HEK293 (cell line): ENCODE data around the gene CXCL3.

ENCODE experiments used
- CTCF ChIA-PET: fragments of 350-600 bp; formaldehyde crosslinking; extraction: SDS; loops from one replicate; lab custom pipeline; 2021; ENCODE audit warnings: antibody characterized with exemption; lab: Yijun Ruan, JAX
- POLR2A ChIA-PET: fragments of 300-600 bp; formaldehyde crosslinking; extraction: SDS; loops from one replicate; lab custom pipeline; 2020; ENCODE audit warnings: antibody characterized with exemption, inconsistent platforms; lab: Yijun Ruan, JAX
- H3K27ac ChIP-seq: fragments of 200-500 bp; sonication (Bioruptor generic); 2 replicates; pipeline ENCODE4 v1.5.1; 2014; ENCODE audit warnings: low read depth, low read length, control low read depth, inconsistent platforms; ENCODE audit errors: extremely low read depth
- H3K36me3 ChIP-seq, 2 experiments: fragments of 200-500 bp in 1 of 2; sonication (Bioruptor generic) in 1 of 2; 1 replicate in 1 of 2; 2 replicates in 1 of 2; pipeline ENCODE4 v1.5.1; 2014 to 2017; ENCODE audit warnings: inconsistent platforms in 2 of 2, low read length in 2 of 2; ENCODE audit not compliant: control insufficient read depth in 2 of 2, insufficient read depth in 1 of 2
- H3K4me1 ChIP-seq: fragments of 200-500 bp; sonication (Bioruptor generic); 2 replicates; pipeline ENCODE4 v1.5.1; 2014; ENCODE audit warnings: mild to moderate bottlenecking, low read length, inconsistent platforms; ENCODE audit not compliant: control insufficient read depth, insufficient read depth
- H3K4me3 ChIP-seq: 2 replicates; pipeline ENCODE4 v1.5.1; 2011; ENCODE audit warnings: low read depth, mild to moderate bottlenecking, control low read depth, low read length, moderate library complexity
- H3K9me3 ChIP-seq: fragments of 200-500 bp; sonication (Bioruptor generic); 2 replicates; pipeline ENCODE4 v1.5.1; 2014; ENCODE audit warnings: low read depth, low read length, inconsistent platforms; ENCODE audit not compliant: control insufficient read depth, insufficient read depth
- OSR2 ChIP-seq: fragments of 450-650 bp; formaldehyde crosslinking; IDR thresholded peaks from 2 replicates; pipeline ENCODE4 v1.5.1; 2016; ENCODE audit warnings: missing biosample characterization, missing genetic modification characterization
- OVOL3 ChIP-seq: fragments of 450-650 bp; formaldehyde crosslinking; IDR thresholded peaks from 2 replicates; pipeline ENCODE4 v1.5.1; 2016; ENCODE audit warnings: missing biosample characterization, missing genetic modification characterization
- PRDM4 ChIP-seq: fragments of 450-650 bp; formaldehyde crosslinking; IDR thresholded peaks from 2 replicates; pipeline ENCODE4 v1.5.1; 2017; ENCODE audit warnings: missing biosample characterization, missing genetic modification characterization
- SCRT1 ChIP-seq: fragments of 450-650 bp; formaldehyde crosslinking; IDR thresholded peaks from 2 replicates; pipeline ENCODE4 v1.5.1; 2016; ENCODE audit warnings: missing biosample characterization, missing genetic modification characterization, borderline replicate concordance
- TCF7L2 ChIP-seq: IDR thresholded peaks from 2 replicates; pipeline ENCODE4 v1.6.1; 2011; ENCODE audit warnings: low read depth, mild to moderate bottlenecking, inconsistent platforms, low read length, moderate library complexity, borderline replicate concordance
- ZNF140 ChIP-seq: fragments of 450-650 bp; formaldehyde crosslinking; IDR thresholded peaks from 2 replicates; pipeline ENCODE4 v1.5.1; 2016; ENCODE audit warnings: missing biosample characterization, missing genetic modification characterization
- ZNF184 ChIP-seq: fragments of 450-650 bp; IDR thresholded peaks from 2 replicates; pipeline ENCODE4 v1.5.1; 2018; ENCODE audit warnings: missing biosample characterization, mild to moderate bottlenecking, missing genetic modification characterization
- ZNF19 ChIP-seq: fragments of 450-650 bp; formaldehyde crosslinking; IDR thresholded peaks from 2 replicates; pipeline ENCODE4; 2016; ENCODE audit warnings: missing biosample characterization, missing genetic modification characterization, low read depth
- ZNF324 ChIP-seq: fragments of 450-650 bp; formaldehyde crosslinking; IDR thresholded peaks from 2 replicates; pipeline ENCODE4 v1.5.1; 2016; ENCODE audit warnings: missing biosample characterization, missing genetic modification characterization
- ZNF473 ChIP-seq: fragments of 450-650 bp; formaldehyde crosslinking; IDR thresholded peaks from 2 replicates; pipeline ENCODE4 v1.5.1; 2017; ENCODE audit warnings: missing biosample characterization, missing genetic modification characterization
- ZNF558 ChIP-seq: fragments of 450-650 bp; formaldehyde crosslinking; IDR thresholded peaks from 2 replicates; pipeline ENCODE4 v1.5.1; 2016; ENCODE audit warnings: missing biosample characterization, missing genetic modification characterization
- ZNF830 ChIP-seq: fragments of 450-650 bp; IDR thresholded peaks from 2 replicates; pipeline ENCODE4 v1.5.0; 2018; ENCODE audit warnings: missing biosample characterization, missing genetic modification characterization, low read depth, mild to moderate bottlenecking, moderate library complexity
- TF ChIP-seq, protein P1 (sequence below): fragments of 450-650 bp; formaldehyde crosslinking; IDR thresholded peaks from 2 replicates; pipeline ENCODE4 v1.5.1; 2016; ENCODE audit warnings: missing biosample characterization, missing genetic modification characterization
- TF ChIP-seq, protein P2 (sequence below): fragments of 450-650 bp; formaldehyde crosslinking; IDR thresholded peaks from 2 replicates; pipeline ENCODE4 v1.5.1; 2016; ENCODE audit warnings: missing biosample characterization, missing genetic modification characterization
- TF ChIP-seq, protein P3 (sequence below): fragments of 450-650 bp; formaldehyde crosslinking; IDR thresholded peaks from 2 replicates; pipeline ENCODE4 v1.5.1; 2016; ENCODE audit warnings: missing biosample characterization, missing genetic modification characterization
- TF ChIP-seq, protein P4 (sequence below): sonication (generic); formaldehyde crosslinking; IDR thresholded peaks from 2 replicates; pipeline ENCODE4 v1.8.1; 2022; ENCODE audit warnings: mild to moderate bottlenecking, moderate library complexity, missing genetic modification reagents
- TF ChIP-seq, protein P5 (sequence below): fragments of 450-650 bp; formaldehyde crosslinking; IDR thresholded peaks from 2 replicates; pipeline ENCODE4 v1.5.1; 2016; ENCODE audit warnings: missing biosample characterization, missing genetic modification characterization, borderline replicate concordance

Gene CXCL3

GRCh38 chr4:74038086-74038424, 434 bp downstream of the CXCL3 start:
- Histone ChIP-seq H3K9me3 (no peaks in the 10 kb centered on the region), H3K27ac (peak overlapping the region; percentile 32; the same call in 1 of the 2 replicates), H3K4me3 (peak overlapping the region; percentile 62), H3K36me3 (no peaks in the 10 kb centered on the region), H3K4me1 (no peaks in the 10 kb centered on the region)
- TF ChIP-seq ZNF473 (tag by site-specific recombination) (no peak), ZNF19 (tag by site-specific recombination) (no peak), OSR2 (tag by site-specific recombination) (no peak)
- ChIA-PET POLR2A (no interaction called here), CTCF (interaction anchor here (0.6 to 1.0 kb wide), 10 partner anchors 9 to 385 kb away, joined by 3 to 4 read pairs (median 3); partner anchors contain the start of gene CXCL2)

DNA sequence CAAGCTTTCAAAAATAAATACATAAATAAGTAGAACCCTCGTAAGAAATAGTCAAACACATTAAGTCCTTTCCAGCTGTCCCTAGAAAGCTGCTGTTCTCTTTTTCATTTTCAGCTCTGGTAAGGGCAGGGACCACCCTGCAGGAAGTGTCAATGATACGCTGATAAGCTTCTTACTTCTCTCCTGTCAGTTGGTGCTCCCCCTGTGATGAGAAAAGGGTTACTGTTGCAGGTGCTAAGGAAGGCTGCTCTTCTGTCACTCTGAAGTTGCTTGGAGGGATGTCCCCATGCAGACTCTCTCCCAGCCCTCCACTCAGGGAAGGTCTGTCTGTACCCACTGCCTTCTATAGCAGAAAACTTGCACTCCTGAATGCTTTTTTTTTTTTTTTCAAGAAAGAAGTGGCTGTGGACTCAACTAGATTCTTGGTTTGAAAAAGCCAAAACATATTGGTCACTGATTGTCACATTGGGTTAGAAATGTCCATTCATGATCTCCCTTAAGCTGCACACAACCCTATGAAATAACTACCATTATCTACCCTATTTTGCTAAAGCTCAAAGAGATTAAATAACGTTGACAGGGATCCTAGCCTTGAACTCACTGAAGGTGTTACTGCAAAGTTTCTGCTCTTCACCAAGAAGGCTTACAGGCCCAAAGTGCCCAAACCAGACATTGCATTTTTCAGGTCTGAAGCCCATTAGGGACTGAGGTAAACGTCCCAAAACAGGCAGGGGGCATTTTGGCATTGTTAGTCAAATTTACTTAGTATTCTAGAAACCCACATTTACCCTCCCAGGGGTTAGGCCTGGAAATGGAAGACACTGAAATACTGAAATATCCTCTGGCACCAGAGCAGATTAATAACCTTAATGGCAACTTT, 1.2 kb downstream of the CXCL3 start:
- H3K4me1 ChIP-seq = no peaks in the 10 kb centered on the region
- no peaks in the 10 kb centered on the region for H3K36me3 ChIP-seq
- H3K9me3 ChIP-seq = no peaks in the 10 kb centered on the region
- TF ChIP-seq PRDM4 (tag by site-specific recombination) (0 out of 2 replicates have a peak, but pooled peaks have one; percentile 11), SCRT1 (tag by site-specific recombination) (no peak)
- no peak overlapping the region for H3K27ac ChIP-seq
- H3K4me3 ChIP-seq = no peak overlapping the region
- ChIA-PET CTCF (interaction anchor here (0.6 to 0.9 kb wide), 8 partner anchors 15 to 375 kb away, joined by 3 to 4 read pairs (median 3); partner anchors contain the start of gene CXCL2), POLR2A (no interaction called here)

GRCh38 chr4:74033739-74034138, 4.8 kb downstream of the CXCL3 start:
- TF ChIP-seq ZNF140 (tag by site-specific recombination) (no peak), TCF7L2 (no peak), ZNF324 (tag by site-specific recombination) (no peak), ZNF558 (tag by site-specific recombination) (no peak), ZNF830 (no peak), OVOL3 (tag by site-specific recombination) (no peak), ZNF184 (no peak)
- TF ChIP-seq, protein P1, sequence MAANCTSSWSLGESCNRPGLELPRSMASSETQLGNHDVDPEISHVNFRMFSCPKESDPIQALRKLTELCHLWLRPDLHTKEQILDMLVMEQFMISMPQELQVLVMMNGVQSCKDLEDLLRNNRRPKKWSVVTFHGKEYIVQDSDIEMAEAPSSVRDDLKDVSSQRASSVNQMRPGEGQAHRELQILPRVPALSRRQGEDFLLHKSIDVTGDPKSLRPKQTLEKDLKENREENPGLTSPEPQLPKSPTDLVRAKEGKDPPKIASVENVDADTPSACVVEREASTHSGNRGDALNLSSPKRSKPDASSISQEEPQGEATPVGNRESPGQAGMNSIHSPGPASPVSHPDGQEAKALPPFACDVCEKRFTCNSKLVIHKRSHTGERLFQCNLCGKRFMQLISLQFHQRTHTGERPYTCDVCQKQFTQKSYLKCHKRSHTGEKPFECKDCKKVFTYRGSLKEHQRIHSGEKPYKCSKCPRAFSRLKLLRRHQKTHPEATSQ (tag by site-specific recombination) = no peak
- TF ChIP-seq, protein P2, sequence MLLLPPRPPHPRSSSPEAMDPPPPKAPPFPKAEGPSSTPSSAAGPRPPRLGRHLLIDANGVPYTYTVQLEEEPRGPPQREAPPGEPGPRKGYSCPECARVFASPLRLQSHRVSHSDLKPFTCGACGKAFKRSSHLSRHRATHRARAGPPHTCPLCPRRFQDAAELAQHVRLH (tag by site-specific recombination) = no peak
- TF ChIP-seq, protein P3, sequence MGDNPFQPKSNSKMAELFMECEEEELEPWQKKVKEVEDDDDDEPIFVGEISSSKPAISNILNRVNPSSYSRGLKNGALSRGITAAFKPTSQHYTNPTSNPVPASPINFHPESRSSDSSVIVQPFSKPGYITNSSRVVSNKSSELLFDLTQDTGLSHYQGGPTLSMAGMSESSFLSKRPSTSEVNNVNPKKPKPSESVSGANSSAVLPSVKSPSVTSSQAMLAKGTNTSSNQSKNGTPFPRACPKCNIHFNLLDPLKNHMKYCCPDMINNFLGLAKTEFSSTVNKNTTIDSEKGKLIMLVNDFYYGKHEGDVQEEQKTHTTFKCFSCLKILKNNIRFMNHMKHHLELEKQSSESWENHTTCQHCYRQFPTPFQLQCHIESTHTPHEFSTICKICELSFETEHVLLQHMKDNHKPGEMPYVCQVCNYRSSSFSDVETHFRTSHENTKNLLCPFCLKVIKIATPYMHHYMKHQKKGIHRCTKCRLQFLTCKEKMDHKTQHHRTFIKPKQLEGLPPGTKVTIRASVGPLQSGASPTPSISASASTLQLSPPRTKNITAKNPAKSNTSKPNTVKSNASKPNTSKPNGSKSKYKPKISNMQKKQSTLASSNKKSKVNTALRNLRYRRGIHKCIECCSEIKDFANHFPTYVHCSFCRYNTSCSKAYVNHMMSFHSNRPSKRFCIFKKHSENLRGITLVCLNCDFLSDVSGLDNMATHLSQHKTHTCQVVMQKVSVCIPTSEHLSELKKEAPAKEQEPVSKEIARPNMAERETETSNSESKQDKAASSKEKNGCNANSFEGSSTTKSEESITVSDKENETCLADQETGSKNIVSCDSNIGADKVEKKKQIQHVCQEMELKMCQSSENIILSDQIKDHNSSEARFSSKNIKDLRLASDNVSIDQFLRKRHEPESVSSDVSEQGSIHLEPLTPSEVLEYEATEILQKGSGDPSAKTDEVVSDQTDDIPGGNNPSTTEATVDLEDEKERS (tag by site-specific recombination) = no peak
- TF ChIP-seq, protein P4, sequence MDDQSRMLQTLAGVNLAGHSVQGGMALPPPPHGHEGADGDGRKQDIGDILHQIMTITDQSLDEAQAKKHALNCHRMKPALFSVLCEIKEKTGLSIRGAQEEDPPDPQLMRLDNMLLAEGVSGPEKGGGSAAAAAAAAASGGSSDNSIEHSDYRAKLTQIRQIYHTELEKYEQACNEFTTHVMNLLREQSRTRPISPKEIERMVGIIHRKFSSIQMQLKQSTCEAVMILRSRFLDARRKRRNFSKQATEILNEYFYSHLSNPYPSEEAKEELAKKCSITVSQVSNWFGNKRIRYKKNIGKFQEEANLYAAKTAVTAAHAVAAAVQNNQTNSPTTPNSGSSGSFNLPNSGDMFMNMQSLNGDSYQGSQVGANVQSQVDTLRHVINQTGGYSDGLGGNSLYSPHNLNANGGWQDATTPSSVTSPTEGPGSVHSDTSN (CRISPR knock-in tag) = no peak
- TF ChIP-seq, protein P5, sequence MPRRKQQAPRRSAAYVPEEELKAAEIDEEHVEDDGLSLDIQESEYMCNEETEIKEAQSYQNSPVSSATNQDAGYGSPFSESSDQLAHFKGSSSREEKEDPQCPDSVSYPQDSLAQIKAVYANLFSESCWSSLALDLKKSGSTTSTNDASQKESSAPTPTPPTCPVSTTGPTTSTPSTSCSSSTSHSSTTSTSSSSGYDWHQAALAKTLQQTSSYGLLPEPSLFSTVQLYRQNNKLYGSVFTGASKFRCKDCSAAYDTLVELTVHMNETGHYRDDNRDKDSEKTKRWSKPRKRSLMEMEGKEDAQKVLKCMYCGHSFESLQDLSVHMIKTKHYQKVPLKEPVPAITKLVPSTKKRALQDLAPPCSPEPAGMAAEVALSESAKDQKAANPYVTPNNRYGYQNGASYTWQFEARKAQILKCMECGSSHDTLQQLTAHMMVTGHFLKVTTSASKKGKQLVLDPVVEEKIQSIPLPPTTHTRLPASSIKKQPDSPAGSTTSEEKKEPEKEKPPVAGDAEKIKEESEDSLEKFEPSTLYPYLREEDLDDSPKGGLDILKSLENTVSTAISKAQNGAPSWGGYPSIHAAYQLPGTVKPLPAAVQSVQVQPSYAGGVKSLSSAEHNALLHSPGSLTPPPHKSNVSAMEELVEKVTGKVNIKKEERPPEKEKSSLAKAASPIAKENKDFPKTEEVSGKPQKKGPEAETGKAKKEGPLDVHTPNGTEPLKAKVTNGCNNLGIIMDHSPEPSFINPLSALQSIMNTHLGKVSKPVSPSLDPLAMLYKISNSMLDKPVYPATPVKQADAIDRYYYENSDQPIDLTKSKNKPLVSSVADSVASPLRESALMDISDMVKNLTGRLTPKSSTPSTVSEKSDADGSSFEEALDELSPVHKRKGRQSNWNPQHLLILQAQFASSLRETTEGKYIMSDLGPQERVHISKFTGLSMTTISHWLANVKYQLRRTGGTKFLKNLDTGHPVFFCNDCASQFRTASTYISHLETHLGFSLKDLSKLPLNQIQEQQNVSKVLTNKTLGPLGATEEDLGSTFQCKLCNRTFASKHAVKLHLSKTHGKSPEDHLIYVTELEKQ (tag by site-specific recombination) = no peak
- Histone ChIP-seq H3K4me1 (no peaks in the 10 kb centered on the region), H3K9me3 (no peaks in the 10 kb centered on the region), H3K4me3 (no peak overlapping the region), H3K27ac (no peak overlapping the region), H3K36me3 (no peaks in the 10 kb centered on the region)
- POLR2A ChIA-PET = no interaction called here
- CTCF ChIA-PET = interaction anchor here (1.0 kb wide), 1 partner anchor 101 kb away, joined by 3 read pairs; no protein-coding TSS in a partner anchor
